Left ventricle myocardium superior (tissue), 1 donor: ENCODE data around the gene RILP. TPM values are rescaled to one million over a fixed set of nuclear protein-coding genes. Genes with fewer than 3 reads are reported as not detected.
A peak's percentile ranks its signal among the peaks of the same experiment; 100 is the strongest.

Experiments
- ATAC-seq: fragments of 200-7000 bp; cut with Tn5 transposase; one replicate; pipeline ENCODE4 v1.9.1; 2020; ENCODE audit warnings: mild to moderate bottlenecking, moderate library complexity
- DNase-seq: peaks from one replicate; pipeline ENCODE4 v3.0.0-alpha.2; 2020
- intact Hi-C: fragments of 100-400 bp; cut with micrococcal nuclease; formaldehyde crosslinking; loops from one replicate; pipeline ENCODE4 v1.11.0; 2022
- total RNA-seq: library from RNA; stranded (reverse); fragmentation: NEBNext Ultra II Directional; extraction: Animal tissue kit (Norgen Biotek cat#: 25700); gene quantifications from one replicate; pipeline ENCODE4 v1.2.1, GENCODE V29; 2021
- donor health status: DM: no; HTN: yes; CAD: no; lungs with severe emphysema.

Gene RILP
- total RNA-seq, 1 donor from 2014 or later = 81.4 TPM

DNA sequence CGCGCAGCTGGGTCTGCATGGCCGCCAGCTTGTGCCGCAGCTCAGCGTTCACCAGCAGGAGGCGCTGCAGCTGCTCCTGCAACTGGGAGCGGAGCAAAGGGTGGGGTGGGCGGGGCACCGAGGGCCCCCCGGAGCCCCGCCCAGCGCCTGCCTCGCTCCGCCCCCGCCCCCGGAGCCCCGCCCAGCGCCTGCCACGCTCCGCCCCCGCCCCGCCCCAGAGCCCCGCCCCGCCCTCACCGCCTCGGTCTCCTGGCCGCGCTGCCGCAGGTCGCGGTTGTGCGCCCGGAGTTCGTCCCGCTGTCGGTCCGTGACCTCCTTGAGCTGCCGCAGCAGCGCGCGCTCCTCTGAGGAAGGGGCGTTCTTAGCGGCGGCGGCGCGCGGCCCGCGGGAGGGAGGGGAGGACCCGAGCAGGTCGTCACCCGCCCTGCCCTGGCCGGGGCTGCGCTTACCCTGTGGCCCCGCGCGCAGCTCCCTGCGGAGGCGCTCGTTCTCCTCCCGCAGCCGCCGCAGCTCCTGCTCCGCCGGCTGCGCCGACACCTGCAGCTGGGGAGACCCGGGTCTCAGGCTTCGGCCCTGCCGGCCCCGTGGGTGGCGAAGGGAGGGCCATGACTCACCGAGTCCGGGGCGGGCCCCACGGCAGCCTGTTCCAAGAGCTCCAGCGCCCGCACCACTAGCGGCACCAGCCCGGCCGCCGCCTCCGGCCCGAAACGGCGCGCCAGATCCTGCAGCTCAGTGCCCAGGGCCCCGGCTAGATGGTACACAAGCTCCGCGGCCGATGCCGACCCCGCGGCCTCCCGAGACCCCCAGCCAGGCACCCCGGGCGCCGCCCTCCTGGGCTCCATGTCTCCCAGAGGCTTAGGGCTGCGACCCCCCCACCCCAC is 463 bp downstream of the RILP start:
- intact Hi-C loops = no loop called here
- peak; percentile 63 for ATAC-seq

DNA sequence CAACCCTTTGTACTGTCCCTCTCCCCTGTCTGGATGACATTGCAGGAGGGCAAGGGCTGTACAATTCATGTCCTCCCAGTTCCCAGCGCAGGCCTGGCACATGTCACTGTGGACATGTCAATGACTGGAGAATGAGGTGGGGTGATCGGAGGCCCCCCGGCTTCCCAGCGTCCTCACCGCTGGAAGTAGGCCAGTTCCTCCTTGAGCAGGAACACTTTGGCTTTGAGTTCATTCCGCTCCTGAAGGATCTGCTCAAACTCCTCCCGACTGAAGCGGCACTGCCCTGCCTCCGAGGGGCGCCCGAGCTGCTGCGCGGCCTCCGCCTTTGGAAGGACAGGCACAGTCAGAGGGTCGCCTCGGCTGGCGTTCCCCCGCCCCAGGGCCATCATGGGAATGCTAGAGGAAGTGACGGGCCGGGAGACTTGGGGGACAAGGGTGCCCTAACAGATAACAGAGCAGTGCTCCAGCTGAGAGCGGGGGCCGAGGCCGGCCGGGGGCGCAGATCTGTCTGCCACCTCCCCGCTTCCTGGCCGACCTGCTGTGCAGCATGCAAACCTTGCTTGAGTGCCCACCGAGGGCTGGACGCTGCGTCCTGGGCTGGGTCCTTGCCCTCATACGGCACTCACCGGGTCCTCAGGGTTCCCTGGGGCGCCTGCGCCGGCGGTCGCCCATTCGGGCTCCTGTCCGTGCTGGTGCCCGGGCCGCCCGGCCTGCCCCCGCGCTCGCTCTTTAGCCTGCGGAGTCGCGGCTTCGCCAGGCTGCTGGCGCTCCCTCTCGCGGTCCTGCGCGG is 1.3 kb downstream of the RILP start:
- peak; percentile 74 for DNase-seq
- ATAC-seq = peak; percentile 63
- intact Hi-C loops = no loop called here

More for the DNA sequence above, 463 bp downstream of the RILP start:
- peak; percentile 99 for DNase-seq

GRCh38 chr17:1647802-1648171 is 1.9 kb downstream of the RILP start:
- ATAC-seq (no peak), DNase-seq (no peak)
- intact Hi-C loops = no loop called here

DNA sequence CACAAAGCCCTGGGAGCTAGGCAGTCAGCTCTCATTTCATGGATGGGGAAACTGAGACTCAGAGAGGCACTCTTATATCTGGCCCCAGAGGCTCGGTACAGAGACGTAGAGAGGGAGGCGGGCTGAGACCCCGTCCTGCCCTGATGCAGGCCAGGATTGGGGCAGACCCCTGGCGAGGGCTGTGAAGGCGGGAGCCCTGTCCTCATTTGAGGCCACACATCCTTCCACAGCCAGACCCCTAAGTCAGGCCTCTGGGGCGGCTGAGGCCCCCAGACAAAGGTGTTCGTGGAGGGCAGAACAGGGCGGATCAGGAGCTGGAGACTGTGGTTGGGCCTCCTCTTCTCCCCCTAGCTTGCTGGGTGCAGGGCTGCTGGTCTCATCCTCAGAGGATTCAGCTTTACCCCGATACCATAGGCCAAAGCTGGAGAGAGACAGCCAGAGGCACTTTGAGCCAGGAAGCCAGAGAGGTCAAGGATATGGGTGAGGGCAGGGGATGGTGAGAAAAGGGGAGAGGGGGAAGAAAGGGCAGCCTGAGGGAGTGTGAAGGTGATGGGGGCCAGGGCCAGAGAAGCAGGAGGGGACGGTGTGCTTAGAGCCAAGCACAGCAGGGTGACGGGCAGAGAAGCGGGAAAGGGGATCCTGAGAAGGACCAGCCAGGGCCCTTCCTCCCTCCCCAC is 3.3 kb downstream of the RILP start:
- no peak for ATAC-seq
- intact Hi-C loops = no loop called here
- DNase-seq = no peak

GRCh38 chr17:1645207-1646171 is 4.2 kb downstream of the RILP start, which contains the start of gene SCARF1:
Gene SCARF1, minus strand, starts transcription at chr17:1645732. Its CDS starts 35 bp downstream, at chr17:1645697.
- DNase-seq (peak; percentile 81), ATAC-seq (no peak)
- intact Hi-C loops = no loop called here

GRCh38 chr17:1644493-1645206 is 5.0 kb downstream of the RILP start:
- intact Hi-C loops = no loop called here

GRCh38 chr17:1643999-1644492 is 5.6 kb downstream of the RILP start:
- no peak for DNase-seq
- intact Hi-C loops = no loop called here

More at GRCh38 chr17:1644493-1645206, 5.0 kb downstream of the RILP start:
- ATAC-seq = no peak
- DNase-seq = no peak

GRCh38 chr17:1643293-1643998 is 6.2 kb downstream of the RILP start:
- ATAC-seq (peak; percentile 4), DNase-seq (peak; percentile 56)
- intact Hi-C loops = no loop called here

More at GRCh38 chr17:1643999-1644492, 5.6 kb downstream of the RILP start:
- ATAC-seq = peak; percentile 1

GRCh38 chr17:1641065-1641403 is 8.6 kb downstream of the RILP start:
- no peak for ATAC-seq
- no peak for DNase-seq
- intact Hi-C loops = no loop called here

GRCh38 chr17:1640329-1641064 is 9.2 kb downstream of the RILP start:
- intact Hi-C loops = no loop called here
- peak; percentile 65 for DNase-seq
- peak; percentile 50 for ATAC-seq

DNA sequence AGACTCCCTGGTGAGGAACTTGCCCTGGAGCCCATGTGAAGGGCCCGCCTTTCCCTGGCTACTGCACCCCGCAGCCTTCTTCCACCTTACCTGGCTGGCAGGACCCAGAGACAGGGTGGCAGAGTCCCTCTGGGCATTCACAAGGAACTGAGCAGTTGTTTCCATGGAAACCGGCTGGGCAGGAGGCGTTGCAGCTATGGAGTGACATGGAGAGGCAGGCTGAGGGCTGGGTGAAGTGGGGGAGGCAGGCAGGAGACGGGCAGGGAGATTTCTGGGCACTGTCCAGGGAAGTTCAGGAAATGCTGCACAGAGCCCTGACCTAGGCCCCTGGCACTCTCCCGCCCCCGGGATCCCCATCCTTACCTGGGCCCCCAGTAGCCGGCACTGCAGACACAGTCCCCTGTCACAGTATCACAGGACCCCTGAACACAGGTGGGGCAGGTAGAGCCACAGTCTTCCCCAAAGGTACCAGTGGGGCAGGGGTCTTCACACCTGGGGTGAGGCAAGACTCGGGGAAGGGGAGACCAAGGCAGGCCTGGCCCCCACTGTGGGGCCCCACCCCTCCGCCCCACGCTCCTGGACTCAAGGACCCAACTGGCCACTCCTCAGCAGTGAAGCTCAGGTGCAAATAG is 10.0 kb downstream of the RILP start:
- ATAC-seq (no peak), DNase-seq (no peak)
- intact Hi-C loops = no loop called here

DNA sequence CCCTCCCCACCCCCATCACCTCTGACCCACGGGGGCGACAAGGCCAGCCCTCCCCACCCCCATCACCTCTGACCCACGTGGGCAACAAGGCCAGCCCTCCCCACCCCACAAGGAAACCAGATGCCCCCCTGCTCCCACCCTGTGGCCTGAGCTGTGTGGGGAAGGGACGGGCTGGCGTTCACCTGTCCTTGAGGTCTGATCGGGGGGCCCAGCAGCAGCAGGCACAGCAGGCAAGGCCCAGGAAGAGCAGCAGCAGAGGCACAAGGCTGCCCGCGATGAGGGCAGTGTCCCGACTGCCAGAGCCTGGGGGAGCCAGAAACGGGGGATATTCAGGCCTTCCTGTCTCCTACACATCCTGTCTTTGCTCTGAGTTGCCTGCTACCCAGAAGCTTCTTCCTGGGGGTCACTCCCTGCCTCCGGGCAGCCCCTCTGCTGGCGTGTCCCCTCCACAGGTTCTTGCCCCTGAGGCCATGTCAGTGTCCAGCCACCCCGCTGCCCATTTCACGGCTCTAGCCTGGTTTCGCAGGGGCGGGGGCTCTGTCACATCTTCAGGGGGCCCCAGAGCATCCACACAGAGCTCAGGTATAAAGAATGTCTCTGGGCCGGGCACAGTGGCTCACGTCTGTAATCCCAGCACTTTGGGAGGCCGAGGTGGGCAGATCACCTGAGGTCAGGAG is 10.9 kb downstream of the RILP start:
- DNase-seq = no peak
- intact Hi-C loops = no loop called here
- ATAC-seq = no peak

- ATAC-seq (no peak), DNase-seq (no peak)
- intact Hi-C loops = no loop called here
Observed at GRCh38 chr17:1638171-1638590, 11.5 kb downstream of the RILP start.

DNA sequence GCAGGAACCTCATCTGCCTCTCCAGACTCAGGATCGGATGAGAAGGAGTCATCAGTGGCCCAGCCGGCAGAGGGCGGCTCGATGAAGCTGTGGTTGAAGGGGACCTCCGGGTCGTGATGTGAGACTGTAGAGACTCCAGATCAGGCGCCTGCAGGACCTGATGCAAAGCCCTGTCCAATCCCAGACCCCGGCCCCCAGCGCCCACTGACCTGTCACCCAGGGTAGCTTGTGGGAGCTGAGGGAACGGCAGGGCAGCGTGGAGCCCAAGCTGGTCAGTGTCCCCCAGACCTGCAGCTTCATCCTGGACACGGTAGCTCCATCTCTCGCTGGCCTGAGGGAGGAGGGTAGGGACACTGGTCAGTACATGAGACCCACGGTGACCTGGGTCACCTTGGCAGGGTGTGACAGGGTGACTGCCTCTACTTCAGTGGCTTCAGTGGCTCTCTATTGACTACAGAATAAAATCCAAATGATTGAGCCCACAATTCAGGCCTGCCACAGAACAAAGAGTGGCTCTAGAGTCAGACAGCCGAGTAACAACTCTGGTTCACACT is 12.9 kb downstream of the RILP start:
- no peak for DNase-seq

More for the DNA sequence above, 12.9 kb downstream of the RILP start:
- intact Hi-C loops = no loop called here
- no peak for ATAC-seq
